Smooth muscle cell of the umbilical artery (primary cell): ENCODE data around the gene APBA2. TPM values are rescaled to one million over a fixed set of nuclear protein-coding genes. Genes with fewer than 3 reads are reported as not detected.

ENCODE experiments used
- total RNA-seq: library from RNA; depleted of rRNA; stranded (reverse); fragments of >200 nt; gene quantifications from 2 replicates; pipeline ENCODE4 v1.2.3, GENCODE V29; 2014

The APBA2 gene
- 40.4 and 42.1 TPM in 2 replicates for total RNA-seq

DNA sequence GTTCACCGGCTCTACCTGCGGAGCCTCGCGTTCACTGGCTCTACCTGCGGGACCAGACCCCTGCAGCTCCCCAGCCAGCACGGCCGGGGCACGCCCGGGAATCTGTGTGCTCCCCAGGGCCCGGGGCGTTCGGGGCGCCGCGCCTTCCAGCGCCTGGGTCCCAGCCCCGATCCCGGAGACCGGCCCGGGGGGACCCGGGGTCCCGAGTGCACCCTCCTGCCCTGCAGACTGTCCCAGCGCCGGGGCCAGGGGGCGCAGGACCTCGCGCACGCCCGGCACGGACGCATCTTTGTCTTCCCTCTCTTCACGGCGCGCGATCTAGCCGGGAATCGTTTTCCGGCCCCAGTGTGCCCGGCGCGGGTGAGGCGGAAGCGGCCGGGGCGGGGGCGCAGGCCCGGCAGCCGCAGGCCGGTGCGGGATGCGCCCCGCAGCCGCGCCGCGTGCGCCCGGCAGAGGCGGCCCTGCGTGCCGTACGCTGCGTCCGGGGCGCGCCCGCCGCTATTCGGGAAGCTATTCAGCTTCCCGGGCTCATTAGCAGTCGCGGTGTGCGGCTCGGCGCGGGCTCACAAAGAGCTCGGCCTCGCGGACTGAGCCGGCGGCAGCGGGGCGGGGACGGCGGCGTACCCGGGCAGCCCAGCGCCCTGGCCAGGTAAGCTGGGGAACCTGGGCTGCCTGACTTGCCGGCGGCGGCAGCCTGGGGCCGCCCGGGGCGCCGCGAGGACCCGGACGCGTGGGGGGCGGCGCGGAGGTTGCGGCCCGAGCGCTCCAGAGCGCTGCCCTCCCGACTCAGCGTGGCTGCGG lies at the start of gene APBA2:
APBA2 (plus strand) TSS at position 345 of the 801 bp plus-strand sequence. CDS start 167,911 bp downstream, outside the sequence.

DNA sequence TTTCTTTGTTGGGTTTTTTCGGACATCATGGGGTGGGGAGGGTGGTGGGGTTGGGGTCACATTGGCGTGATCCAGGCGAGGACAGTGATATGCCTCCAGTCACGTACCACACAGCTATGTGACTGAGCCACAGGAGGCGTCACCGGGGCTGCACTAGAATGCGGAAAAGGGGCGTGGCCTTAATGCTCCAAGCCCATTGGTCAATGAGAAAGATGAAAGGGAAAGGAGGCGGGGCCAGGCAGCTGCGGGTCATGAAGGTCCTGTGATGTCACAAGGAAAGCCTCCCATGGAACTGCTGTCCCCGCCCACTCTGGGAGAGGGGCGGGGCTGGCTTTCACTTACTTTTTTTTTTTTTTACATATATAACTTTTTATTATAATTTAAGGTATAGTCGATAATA lies 37.3 kb upstream of the APBA2 start, which contains the start of gene GOLGA6L7:
GOLGA6L7 (minus strand) TSS at position 124 of the 400 bp plus-strand sequence; CDS start at position 29, 95 bp downstream.

Other genes starting within 250 kb of the APBA2 start
- gene GOLGA8M, start 173.6 kb upstream of the APBA2 start, total RNA-seq: not detected in 2 replicates
- gene GOLGA6L7, start 37.3 kb upstream of the APBA2 start, total RNA-seq: not detected in 2 replicates